GM10847 (cell line): Measurements from ENCODE around the gene TUBGCP3.

Experiments
- POLR2A ChIP-seq: IDR thresholded peaks from 2 replicates; pipeline ENCODE4 v1.6.1; 2011; ENCODE audit not compliant: insufficient read length; ENCODE audit errors: extremely low read depth

Gene TUBGCP3

DNA sequence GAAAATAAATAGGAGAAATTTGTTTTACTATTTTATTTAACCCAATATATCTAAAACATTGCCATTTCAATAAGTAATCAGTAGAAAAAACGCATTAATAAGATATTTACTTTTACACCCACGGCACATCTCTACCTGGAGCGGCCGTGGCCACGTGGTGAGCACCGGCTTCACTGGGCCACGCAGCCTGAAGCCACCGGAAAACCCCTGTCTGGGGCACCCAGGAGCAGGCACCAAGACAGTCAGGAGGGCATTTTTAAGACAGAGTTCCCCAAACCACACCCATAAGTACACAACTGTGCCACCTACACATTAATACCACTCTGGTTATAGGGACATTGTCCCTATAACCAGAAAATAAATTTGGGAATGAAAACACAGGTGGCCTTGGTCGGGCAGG is 130.9 kb downstream of the TUBGCP3 start:
- TF ChIP-seq POLR2A = no peak

DNA sequence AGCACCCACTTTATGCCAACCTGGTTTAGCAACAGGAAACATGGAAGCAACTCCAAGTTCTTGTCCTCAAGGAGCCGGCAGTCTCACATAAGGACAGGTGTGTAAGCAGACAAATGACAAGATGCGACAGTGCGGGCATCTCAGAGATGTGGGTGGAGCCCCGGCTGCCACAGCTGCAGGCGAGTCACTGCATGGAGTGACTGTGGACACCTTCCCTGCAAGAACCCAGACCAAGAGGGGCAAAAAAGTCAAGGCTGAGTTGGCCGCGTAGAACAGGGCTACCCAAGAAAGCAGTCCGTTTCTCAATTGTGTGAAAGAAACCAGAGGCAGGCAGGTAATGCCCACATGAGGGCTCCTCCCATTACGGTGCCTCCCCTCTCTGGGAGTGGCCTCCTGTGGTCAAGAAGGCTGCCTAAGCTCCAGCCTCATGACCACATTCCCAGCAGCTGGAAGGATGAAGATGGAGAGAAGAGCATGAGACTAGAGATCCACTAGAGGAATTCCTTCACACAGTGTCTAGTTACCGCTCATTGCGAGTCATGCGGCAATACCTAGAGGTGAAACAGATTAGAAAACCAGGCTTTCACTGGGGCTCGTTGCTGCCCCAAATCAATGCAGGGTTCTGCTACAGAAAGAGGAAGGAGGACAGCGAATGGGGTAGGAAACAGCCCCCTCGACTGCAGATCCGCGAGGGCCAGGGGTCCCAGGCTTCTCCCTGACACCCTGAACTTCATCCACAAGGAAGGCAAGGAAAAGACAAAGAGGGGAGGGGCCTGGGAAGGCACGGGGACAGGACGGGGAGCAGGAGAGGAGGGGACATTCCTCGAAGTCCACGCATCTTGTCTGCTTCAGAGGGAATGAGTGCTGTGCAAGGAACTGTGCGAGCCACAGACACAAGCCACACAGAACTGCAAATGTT is 131.6 kb downstream of the TUBGCP3 start:
- no peak for TF ChIP-seq POLR2A

DNA sequence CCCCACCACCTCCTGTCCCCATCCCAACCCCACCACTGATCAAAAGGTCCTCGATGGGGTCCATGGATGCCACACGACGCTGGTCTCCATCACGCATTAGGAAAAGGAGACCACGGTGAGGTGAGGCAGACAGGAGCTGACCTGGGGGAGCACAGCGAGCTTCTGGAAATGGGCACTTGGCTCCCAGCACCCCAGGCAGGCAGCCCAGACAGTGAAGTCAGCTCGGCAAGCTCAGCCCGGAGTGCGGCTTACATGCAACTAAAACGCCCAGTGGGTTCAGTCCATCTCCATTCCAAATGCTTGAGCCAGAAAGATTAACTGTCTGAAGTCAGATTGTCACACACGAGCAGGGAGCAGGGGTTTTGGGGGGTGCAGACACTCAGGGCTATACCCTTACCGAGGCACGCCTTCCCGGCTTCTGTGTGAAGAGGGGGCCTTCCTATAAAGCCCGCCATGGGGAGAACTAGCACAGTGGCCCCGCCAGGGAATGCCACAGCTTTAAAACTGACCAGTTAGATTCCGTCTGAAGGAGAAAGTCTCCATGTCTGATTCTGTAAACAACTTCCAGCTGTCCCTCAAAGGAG is 132.4 kb downstream of the TUBGCP3 start:
- TF ChIP-seq POLR2A = no peak

DNA sequence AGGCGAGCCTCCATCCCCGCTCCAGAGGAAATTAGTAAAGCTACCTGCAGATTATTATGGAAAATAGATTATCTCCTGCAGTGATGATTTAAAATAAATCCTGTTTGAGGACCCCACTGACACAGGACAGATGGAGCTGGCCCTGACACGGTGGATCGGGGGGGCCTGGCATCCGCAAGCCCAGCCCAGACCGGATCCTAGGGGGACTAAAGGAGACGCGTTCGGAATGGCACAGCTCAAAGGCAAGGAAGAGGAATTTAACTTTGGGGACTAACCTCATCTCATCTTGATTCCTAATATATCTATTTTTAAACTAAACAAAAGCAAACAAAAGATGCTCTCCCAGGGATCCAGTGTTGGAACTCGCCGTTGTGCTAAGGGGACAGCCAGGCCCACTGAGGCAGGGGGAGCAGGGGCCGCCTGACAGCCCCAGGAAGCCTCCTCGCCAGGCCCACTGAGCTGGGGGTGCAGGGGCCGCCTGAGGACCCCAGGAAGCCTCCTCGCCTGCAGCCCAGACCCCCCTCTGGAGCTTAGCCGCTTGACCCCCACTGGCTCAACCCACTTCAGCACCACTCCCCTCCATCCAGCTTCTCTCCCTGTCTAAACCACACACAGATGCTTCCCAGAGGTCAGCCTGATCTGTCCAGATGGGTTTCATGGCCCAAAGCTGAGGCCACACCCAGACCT is 133.2 kb downstream of the TUBGCP3 start:
- TF ChIP-seq POLR2A = no peak

DNA sequence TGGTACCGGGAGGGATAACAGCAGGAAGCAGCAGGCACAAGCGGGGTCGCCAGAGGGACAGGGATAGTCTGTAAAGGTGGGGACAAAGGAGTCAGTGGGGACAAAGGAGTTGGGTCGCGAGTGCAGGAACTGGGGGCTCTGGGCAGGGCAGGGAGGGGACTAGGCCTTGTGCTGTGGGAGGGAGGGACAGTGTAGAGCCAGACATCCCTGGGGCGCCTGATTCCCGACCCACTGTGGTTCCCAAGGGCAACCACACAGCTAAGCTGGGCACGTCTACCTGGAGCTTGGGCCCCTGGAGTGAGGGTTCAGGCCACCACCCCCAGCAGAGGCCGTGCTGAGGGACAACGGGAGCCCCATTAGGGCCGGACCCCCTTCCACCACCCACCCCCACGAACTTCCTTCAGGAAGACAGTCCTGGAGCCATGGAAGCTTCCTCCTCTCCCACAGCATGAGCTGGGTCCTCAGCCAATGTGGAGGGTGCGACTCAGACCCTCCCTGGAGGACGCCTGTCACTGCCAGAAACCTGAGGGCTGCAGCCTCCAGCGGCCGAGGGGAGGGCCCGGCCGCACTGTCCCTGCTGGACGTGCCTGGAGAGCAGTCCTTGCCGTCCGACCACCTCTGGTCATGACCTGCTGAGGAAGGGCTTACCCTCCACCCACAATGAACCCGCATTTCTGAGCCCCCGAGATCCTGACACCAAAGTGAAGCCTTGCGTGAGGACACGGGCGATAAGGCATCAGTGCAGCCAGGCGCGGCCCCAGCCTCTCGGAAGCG is 133.9 kb downstream of the TUBGCP3 start:
- no peak for TF ChIP-seq POLR2A

DNA sequence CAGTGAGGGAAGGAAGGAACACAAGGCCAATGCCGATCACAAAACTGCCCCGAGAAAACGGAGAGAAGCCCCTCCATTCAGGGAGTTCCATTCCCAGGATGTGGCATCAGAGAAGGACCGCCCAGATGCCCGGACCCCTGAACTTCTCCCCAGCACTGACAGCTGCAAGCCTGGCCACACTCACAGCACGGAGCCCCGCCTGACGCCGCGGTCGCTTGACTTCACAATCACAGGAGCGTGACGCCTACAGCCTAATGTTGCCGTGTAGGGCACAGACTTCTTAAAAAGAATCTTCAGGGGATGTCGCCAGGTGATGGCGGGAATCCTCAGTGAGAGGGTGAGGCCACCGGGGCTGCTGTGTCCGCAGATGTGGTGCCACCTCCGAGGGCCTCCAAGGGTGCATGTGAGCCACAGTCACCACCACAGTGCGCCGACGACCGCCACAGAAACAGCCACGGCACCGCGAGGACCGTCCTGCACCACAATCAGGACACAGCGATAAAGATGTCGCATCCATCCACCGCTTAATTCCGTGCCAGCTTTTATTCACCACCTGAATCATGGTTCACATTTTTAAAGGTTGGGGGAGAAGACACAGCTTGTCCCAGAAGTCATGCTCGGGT is 134.6 kb downstream of the TUBGCP3 start:
- TF ChIP-seq POLR2A = no peak

DNA sequence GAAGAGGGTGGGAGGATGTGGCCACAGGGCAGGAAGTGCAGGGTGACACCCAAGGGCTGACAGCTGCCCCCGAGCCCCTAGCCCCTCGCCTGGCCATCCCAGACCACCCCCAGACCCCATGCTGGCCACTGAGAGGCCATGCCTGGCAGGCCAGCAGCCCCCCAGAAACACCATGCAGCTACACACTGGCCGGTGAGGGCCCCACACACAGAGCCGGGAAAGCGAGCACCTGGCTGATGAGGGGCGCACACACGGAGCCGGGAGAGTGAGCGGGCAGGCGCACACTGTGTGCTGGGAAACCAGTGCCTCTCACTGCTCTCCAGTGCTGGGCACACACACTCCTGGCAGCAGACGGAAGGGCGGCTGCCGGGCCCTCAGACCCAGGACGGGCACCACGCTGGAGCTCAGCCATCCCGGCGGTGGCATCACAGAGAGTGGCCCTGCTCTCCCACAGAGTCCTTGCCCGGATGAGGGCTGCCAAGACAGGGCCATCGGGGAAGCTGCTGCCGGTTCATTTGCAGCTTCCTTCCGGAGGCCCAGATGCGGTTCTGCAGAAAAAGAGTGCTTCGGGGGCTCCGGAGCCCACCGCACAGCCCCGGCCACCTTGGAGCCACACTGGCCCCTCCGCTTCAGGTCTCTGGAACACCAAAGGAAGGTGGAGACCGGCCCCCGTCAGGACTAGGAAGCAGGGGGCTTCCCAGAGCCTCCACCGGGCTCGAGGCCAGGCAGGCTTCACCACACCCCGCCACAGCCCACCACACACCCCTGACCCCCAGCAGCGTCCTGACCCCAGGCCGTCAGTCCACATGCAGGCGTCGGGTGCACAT is 135.4 kb downstream of the TUBGCP3 start:
- TF ChIP-seq POLR2A = no peak

DNA sequence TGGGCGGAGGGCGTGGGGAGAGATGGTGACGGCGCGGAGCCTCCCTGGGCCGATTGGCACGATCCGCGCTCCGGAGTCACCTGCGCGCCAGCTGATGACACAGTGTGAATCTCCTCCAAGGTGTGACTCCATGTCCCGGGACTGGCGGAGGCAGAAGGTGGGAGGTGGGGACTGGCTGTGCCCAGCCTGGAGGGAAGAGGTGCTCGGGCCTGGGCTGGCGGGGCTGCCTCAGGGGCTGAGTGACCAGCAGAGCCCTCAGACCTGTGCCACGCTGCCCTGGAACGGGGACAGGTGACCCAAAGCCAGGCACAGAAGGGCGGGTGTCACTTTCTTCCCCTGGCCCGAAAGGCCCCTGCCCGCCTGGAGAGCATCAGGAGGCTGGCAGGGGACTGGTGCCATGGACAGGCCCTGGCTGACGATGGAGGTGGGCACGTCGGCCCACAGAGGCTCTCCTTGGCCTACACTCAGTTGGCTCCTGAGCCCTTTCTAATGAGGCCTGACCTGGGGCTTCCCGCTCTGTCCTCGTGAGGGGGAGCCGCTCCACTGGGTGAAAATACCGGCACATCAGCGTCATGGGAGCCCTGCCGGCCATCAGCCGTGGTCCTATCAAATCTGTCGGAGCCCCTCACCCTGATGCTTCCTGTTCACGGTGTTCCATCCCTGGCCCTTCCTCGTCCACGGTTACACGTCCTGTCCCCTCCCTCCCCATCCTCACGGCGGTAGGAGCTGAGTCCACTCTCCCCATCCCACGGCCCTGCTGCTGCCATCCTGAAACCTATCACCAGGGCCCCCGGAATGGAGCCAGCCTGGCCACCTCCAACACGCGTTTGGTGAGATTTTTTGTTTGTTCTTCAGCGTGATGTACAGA is 136.2 kb downstream of the TUBGCP3 start:
- TF ChIP-seq POLR2A = no peak

DNA sequence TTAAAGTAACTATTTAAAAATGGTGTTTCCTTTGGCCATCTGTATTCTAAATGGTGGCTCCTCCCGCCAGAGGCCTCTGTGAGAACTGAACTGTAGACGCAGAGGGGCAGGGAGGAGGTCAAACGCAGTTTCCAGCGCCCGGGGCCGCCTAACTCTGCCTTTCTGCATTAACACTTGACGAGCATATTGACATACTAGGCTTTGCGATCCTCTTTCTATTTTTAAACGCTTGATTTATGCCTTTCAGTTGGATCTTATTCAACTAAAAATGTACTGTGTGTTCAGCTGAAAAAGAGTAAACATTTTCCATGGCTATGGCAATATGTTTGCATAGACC is 137.1 kb downstream of the TUBGCP3 start:
- no peak for TF ChIP-seq POLR2A

DNA sequence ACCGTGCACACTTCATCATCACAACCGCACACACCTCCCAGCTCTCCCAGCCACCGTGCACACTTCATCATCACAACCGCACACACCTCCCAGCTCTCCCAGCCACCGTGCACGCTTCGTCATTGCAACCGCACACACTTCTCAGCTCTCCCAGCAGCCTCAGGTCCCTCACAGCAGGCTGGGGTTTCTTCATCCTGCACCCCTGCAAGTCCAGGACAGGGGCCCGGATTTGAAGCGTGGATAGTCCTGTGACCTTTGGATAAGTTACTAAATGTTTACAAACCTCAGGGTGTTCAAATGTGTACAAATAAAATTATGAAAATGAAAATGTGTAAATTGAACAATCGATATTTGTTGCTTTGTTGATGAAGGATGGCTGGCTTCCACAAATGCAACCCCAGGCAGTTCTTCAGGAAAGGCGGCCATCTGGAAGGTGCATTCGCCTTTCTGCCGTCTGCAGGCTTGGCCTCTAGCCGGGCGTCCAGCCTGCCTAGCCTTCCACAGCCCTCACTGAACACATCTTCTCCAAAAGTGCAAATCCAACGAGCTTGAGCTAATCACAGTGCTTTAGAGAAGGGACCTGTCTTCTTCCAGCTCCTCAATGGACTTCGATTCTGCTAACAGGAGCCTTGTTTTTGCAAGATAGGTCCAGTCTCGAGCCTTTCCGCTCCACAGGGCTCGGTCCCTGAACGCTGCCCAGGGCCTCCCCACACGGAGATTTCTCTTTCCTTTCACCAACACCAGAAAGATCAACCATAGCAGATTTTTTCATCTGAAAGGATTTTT is 137.6 kb downstream of the TUBGCP3 start:
- TF ChIP-seq POLR2A = no peak

DNA sequence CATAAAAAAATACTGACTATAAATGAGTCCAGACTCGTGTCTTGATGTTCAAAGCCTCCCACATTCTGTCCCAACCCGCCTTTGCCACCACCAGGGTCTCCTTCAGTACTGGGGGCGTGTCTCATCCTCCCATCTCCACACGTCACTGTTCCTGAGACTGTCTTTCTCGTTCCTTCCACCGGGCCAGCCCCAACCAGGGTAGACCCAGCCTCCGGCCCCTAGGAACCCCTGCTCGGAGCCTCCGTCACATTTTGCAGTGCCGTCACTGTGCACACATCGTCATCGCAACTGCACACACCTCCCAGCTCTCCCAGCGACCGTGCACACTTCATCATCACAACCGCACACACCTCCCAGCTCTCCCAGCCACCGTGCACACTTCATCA is 138.4 kb downstream of the TUBGCP3 start:
- no peak for TF ChIP-seq POLR2A
